Measurements from ENCODE around the gene ARGLU1.

DNA sequence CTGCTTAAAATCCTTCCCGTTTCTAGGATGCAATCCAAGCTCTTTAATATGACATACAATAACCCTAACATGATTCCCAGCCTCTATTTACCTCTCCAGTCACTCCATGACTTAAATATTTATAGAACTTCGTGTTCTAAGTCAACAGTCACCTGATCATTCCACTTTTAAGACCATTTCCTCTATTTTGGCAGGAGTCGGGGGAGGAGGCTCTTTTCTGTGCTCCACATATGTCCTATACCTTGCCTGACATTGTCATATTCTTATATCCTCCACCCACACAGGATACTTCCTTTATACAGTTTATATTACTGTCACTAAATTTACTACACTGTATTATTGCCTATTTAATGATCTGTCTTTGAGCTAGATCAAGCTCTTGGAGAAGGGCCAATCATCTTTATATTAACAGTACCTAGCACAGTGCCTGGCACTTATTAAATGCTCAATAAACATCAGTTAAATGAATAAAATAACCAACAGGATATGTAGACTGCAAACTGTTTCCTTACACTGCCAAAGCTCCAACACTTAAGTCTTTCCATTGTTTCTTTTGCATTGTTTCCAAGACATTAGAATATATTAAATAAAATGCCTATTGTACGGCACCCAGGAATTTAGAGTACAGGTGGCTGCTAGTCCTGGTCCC is 2.7 kb downstream of the ARGLU1 start:
- TF ChIP-seq, protein P1, sequence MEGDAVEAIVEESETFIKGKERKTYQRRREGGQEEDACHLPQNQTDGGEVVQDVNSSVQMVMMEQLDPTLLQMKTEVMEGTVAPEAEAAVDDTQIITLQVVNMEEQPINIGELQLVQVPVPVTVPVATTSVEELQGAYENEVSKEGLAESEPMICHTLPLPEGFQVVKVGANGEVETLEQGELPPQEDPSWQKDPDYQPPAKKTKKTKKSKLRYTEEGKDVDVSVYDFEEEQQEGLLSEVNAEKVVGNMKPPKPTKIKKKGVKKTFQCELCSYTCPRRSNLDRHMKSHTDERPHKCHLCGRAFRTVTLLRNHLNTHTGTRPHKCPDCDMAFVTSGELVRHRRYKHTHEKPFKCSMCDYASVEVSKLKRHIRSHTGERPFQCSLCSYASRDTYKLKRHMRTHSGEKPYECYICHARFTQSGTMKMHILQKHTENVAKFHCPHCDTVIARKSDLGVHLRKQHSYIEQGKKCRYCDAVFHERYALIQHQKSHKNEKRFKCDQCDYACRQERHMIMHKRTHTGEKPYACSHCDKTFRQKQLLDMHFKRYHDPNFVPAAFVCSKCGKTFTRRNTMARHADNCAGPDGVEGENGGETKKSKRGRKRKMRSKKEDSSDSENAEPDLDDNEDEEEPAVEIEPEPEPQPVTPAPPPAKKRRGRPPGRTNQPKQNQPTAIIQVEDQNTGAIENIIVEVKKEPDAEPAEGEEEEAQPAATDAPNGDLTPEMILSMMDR (IDR thresholded peaks at IDR 0.05; ENCODE audit: insufficient read depth, low read length): no peak
- no peak for TF ChIP-seq POLR2AphosphoS5 (IDR thresholded peaks at IDR 0.05; ENCODE audit: low read depth)

Measured in HL-60 (cell line).